GM18861 (cell line): Measurements from ENCODE around the gene DNAH14.
"Not testable (repeated sequence)": the region's sequence is repeated elsewhere in the genome, so short reads cannot be mapped to it uniquely, and the experiment has no call there.

Experiments used
- ATAC-seq: cut with Tn5 transposase; IDR thresholded peaks from one replicate; pipeline ENCODE4 v1.9.1; 2021; ENCODE audit not compliant: unreplicated experiment

Gene DNAH14

GRCh38 chr1:224929335-224930237, at the start of gene DNAH14:
Gene DNAH14 (plus strand): TSS chr1:224929675. CDS start chr1:224952703, 23,028 bp downstream.
- ATAC-seq = no peak

- ATAC-seq = no peak
Measured at GRCh38 chr1:224880593-224881307, 48.7 kb upstream of the DNAH14 start.

- not testable (repeated sequence) for ATAC-seq
Measured at GRCh38 chr1:224881308-224881692, 48.2 kb upstream of the DNAH14 start.

- ATAC-seq = no peak
Measured at GRCh38 chr1:224881762-224882211, 47.7 kb upstream of the DNAH14 start.

GRCh38 chr1:224882264-224882663, 47.2 kb upstream of the DNAH14 start:
- ATAC-seq = no peak

GRCh38 chr1:224883091-224883490, 46.4 kb upstream of the DNAH14 start:
- ATAC-seq = no peak

GRCh38 chr1:224884361-224884801, 45.1 kb upstream of the DNAH14 start:
- ATAC-seq = no peak

GRCh38 chr1:224885376-224885775, 44.1 kb upstream of the DNAH14 start:
- ATAC-seq = not testable (repeated sequence)

- ATAC-seq = no peak
Measured at GRCh38 chr1:224894915-224895314, 34.6 kb upstream of the DNAH14 start.

GRCh38 chr1:224896130-224896781, 33.2 kb upstream of the DNAH14 start:
- no peak for ATAC-seq

- no peak for ATAC-seq
Measured at GRCh38 chr1:224897529-224898327, 31.7 kb upstream of the DNAH14 start.

- no peak for ATAC-seq
Measured at GRCh38 chr1:224898937-224899336, 30.5 kb upstream of the DNAH14 start.

GRCh38 chr1:224900062-224900630, 29.3 kb upstream of the DNAH14 start:
- ATAC-seq = no peak

- ATAC-seq = no peak
Measured at GRCh38 chr1:224901087-224901810, 28.2 kb upstream of the DNAH14 start.

GRCh38 chr1:224903955-224904354, 25.5 kb upstream of the DNAH14 start:
- ATAC-seq = no peak

GRCh38 chr1:224906340-224906739, 23.1 kb upstream of the DNAH14 start:
- ATAC-seq = no peak

GRCh38 chr1:224911217-224911616, 18.3 kb upstream of the DNAH14 start:
- no peak for ATAC-seq

GRCh38 chr1:224914292-224914900, 15.1 kb upstream of the DNAH14 start:
- no peak for ATAC-seq

GRCh38 chr1:224919508-224919907, 10.0 kb upstream of the DNAH14 start:
- no peak for ATAC-seq
